ENCODE data around the gene RAB33A. TPM values are rescaled to one million over a fixed set of nuclear protein-coding genes. Genes with fewer than 3 reads are reported as not detected.
A peak's percentile ranks its signal among the peaks of the same experiment; 100 is the strongest.
"Not testable (repeated sequence)": the region's sequence is repeated elsewhere in the genome, so short reads cannot be mapped to it uniquely, and the experiment has no call there.

Gene RAB33A
- total RNA-seq, 1 experiment from 2014 or later: not detected

DNA sequence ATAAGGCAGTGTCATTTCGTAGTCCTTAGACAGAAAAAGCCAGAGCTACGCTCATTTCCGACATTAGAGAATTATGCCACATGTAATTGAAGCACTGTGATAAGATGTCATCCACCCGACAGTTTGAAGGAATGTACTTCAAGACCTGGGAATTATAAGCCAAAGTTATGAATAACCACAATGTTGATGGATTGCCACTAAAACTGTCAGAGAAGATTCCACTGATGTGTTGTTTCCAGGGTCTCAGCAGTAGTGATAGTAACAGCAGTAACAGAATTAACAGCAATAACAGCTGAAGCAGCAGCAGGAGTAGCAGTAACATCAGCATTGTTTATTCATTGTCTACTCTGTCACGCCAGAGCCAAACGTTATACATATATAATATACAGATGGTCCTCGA, 24.7 kb downstream of the RAB33A start:
- Histone ChIP-seq H3K27me3 (no peaks in the 10 kb centered on the region), H3K9me3 (no peaks in the 10 kb centered on the region), H3K4me3 (no peak overlapping the region), H3K36me3 (no peaks in the 10 kb centered on the region)
- DNase-seq: no peak

DNA sequence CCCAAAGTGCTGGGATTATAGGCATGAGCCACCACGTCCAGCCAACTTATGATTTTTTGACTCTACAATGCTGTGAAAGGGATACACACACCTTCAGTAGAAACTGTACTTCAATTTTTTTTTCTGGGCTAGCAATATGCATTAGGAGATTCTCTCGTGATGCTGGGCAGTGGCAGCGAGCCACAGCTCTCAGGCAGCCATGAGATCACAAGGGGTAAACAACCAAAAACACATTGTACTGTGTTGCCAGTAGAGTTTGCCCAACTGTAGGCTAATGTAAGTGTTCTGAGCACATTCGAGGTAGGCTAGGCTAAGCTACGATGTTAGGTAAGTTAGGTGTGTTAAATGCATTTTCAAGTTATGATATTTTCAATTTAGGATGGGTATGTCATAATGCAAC, 25.7 kb downstream of the RAB33A start:
- H3K36me3 ChIP-seq: no peaks in the 10 kb centered on the region
- no peak overlapping the region for H3K4me3 ChIP-seq
- peak; percentile 5 for DNase-seq
- no peaks in the 10 kb centered on the region for H3K27me3 ChIP-seq
- H3K9me3 ChIP-seq: no peaks in the 10 kb centered on the region

GRCh38 chrX:130204647-130205046, 32.9 kb downstream of the RAB33A start:
- H3K9me3 ChIP-seq: no peaks in the 10 kb centered on the region
- no peak overlapping the region for H3K4me3 ChIP-seq
- DNase-seq: no peak
- no peaks in the 10 kb centered on the region for H3K36me3 ChIP-seq
- no peaks in the 10 kb centered on the region for H3K27me3 ChIP-seq

DNA sequence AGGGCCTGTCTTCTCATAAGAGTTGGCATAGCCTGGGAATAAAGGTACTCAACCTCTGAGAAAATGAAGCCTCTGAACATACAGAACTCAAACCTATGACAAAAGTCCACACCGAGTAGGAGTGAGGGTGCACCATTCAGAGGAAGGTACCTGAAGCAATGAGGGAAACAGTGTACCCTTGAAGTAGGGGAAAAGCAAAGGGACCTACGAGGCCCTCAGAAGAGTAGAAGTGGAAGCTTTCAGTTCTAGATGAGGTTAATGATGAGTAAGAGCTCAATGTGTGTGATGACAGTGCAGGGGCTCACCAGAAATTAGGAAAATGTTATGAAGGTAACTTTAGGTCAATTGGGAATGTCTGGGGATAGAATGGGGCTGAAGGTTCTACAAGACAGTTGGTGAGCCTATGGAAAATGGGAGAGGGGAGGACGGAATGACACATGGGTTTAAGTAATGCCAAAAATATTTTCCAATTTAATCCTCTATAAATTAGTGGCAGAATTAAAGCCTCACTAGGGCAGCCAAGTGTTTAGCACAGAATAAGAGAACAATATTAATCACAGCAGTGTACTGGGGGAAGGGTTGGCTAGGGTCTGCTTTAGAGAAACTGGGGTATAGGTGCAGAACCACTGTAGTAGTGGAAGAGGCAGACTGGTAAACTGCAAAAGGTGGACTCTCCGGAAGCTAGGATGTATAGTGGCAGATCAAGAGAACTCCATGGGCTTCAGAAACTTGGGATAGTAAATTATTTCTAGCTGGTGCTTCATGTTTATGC, 39.8 kb downstream of the RAB33A start:
- Histone ChIP-seq H3K27me3 (no peaks in the 10 kb centered on the region), H3K36me3 (no peaks in the 10 kb centered on the region), H3K4me3 (no peak overlapping the region), H3K9me3 (no peaks in the 10 kb centered on the region)
- DNase-seq: no peak

DNA sequence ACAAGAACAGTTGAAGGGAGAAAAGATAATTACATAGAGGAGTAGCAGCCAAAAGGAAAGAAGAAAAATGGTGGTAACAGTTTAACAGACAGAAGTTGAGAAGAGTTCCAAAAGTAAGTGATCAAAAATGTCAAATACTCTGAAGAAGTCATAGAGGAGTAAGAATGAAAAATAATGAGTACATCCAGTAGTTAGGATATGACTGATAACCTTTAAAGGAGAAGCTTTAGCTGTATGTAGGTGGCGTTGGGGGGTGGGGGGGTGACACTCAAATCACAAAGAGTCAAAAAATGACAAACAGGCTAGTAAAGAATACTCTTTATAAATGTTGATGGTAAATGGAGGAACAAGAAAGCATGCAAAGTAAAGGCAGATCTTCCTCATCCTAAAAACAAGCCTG, 40.6 kb downstream of the RAB33A start:
- Histone ChIP-seq H3K36me3 (no peaks in the 10 kb centered on the region; the same call in 1 of the 2 replicates), H3K4me3 (no peak overlapping the region), H3K27me3 (no peaks in the 10 kb centered on the region), H3K9me3 (no peaks in the 10 kb centered on the region)
- no peak for DNase-seq

DNA sequence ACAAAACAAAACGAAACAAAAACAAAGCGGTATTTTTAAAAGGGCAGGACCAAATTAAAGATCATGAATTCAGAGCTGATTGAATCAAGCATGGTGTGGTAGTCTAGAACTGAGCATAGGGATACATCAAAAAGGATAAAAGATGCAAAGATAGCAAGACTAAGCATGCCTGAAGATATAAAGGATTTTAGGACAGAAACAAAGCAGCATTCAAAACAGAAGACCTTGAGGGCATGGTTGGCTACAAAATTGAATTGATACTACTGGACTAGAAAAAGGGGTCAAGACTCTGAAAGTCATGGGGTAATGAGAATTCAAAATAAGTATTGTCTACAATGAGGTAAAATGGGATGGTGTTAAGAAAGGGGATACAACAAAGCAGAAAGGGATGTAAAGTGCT, 41.6 kb downstream of the RAB33A start:
- no peaks in the 10 kb centered on the region; the same call in 1 of the 2 replicates for H3K36me3 ChIP-seq
- H3K27me3 ChIP-seq: no peaks in the 10 kb centered on the region
- no peak overlapping the region for H3K4me3 ChIP-seq
- H3K9me3 ChIP-seq: no peaks in the 10 kb centered on the region
- DNase-seq: no peak

DNA sequence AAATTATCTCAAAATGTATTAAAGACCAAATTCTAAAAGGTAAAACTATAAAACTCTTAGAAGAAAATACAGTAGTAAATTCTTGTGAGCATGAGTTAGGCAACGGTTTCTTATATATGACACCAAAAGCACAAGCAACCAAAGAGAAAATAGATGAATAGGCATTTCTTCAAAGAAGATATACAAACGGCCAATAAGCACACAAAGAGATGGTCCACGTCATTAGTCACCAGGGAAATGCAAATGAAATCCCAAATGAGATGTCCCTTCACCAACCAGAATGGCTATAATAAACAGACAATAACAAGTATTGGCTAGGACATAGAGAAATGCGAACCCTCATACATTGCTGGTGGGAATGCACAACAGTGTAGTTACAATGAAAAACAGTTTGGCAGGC, 44.6 kb downstream of the RAB33A start:
- no peaks in the 10 kb centered on the region for H3K27me3 ChIP-seq
- H3K4me3 ChIP-seq: no peak overlapping the region
- DNase-seq: no peak
- no peaks in the 10 kb centered on the region; the same call in 1 of the 2 replicates for H3K36me3 ChIP-seq
- H3K9me3 ChIP-seq: no peaks in the 10 kb centered on the region

DNA sequence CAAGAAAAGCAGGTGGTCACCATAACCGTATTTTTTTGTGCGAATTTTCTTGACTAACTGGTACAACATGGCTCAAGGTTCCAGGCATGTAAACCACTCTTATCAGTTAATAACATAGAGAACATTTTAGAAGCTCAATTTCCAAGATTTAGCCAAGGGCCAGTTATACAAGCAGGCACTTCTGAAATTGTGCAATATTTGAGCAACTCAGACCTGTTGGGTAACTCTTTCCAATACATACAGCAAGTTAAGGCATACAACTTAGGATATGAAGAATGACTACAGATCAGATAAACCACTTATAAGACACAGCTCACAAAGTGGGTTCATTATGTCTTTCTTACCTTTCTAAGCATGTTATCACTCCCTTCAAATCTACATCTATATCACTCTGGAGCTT, 53.0 kb downstream of the RAB33A start:
- H3K4me3 ChIP-seq: no peak overlapping the region
- H3K9me3 ChIP-seq: no peaks in the 10 kb centered on the region
- no peak for DNase-seq
- peaks cover 2% of the 10 kb centered on the region for H3K36me3 ChIP-seq
- H3K27me3 ChIP-seq: no peaks in the 10 kb centered on the region

DNA sequence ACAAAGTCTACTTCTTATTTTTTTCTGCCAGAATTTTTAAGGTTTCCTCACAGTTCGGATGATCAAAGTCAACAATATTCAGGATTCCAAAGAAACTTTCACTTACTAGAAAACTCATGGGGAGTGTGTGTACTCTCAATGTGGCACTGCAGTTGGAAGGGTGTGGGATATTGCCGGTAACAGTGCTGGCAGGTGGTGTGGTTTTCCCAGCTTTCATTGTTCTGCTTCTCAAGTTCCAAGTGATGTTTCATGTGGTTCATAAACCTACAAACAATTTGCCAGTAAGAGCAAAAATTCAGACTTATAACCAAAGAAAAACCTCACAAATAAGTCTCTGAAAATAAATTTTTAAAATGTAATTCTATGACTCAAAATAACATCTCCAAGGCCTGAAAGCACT, 57.1 kb downstream of the RAB33A start:
- no peaks in the 10 kb centered on the region for H3K9me3 ChIP-seq
- no peaks in the 10 kb centered on the region for H3K27me3 ChIP-seq
- DNase-seq: no peak
- H3K4me3 ChIP-seq: no peak overlapping the region
- H3K36me3 ChIP-seq: peaks cover 2% of the 10 kb centered on the region

GRCh38 chrX:130231184-130231583, 59.4 kb downstream of the RAB33A start:
- not testable (repeated sequence) for H3K9me3 ChIP-seq, H3K27me3 ChIP-seq, H3K36me3 ChIP-seq, DNase-seq, H3K4me3 ChIP-seq

Other genes with a start within 250 kb of the RAB33A start
- 0.13 and 0.39 TPM in 2 replicates for gene BCORL1, start 189.3 kb upstream of the RAB33A start, total RNA-seq (2014; rRNA removed; shearing (Covaris generic); ENCODE audit: low replicate concordance)
- gene ELF4, start 61.5 kb upstream of the RAB33A start, total RNA-seq (2014; rRNA removed; shearing (Covaris generic); ENCODE audit: low replicate concordance): 5.9 and 6.3 TPM in 2 replicates
- 44.3 and 69.8 TPM in 2 replicates for gene AIFM1, start 6.1 kb upstream of the RAB33A start, total RNA-seq (2014; rRNA removed; shearing (Covaris generic); ENCODE audit: low replicate concordance)
- 1.3 and 4.9 TPM in 2 replicates for gene ZNF280C, start 96.9 kb downstream of the RAB33A start, total RNA-seq (2014; rRNA removed; shearing (Covaris generic); ENCODE audit: low replicate concordance)
- 4.9 and 10.0 TPM in 2 replicates for gene SLC25A14, start 168.0 kb downstream of the RAB33A start, total RNA-seq (2014; rRNA removed; shearing (Covaris generic); ENCODE audit: low replicate concordance)
- gene GPR119, start 213.7 kb downstream of the RAB33A start, total RNA-seq (2014; rRNA removed; shearing (Covaris generic); ENCODE audit: low replicate concordance): not detected in 2 replicates
- 24.4 and 39.5 TPM in 2 replicates for gene RBMX2, start 230.0 kb downstream of the RAB33A start, total RNA-seq (2014; rRNA removed; shearing (Covaris generic); ENCODE audit: low replicate concordance)